K562 (cell line): ENCODE measurements around the gene WHAMM. TPM values are rescaled to one million over a fixed set of nuclear protein-coding genes. Genes with fewer than 3 reads are reported as not detected.

Source experiments
- CHD2 ChIP-seq: IDR thresholded peaks from 2 replicates; pipeline ENCODE4 v1.6.1; 2011; ENCODE audit warnings: low read depth, low read length
- CTBP1 ChIP-seq: fragments of 450-650 bp; IDR thresholded peaks from 2 replicates; pipeline ENCODE4 v1.6.1; 2016; ENCODE audit warnings: borderline replicate concordance
- DIDO1 ChIP-seq: fragments of 450-650 bp; IDR thresholded peaks from 2 replicates; pipeline ENCODE4 v1.6.1; 2016; ENCODE audit warnings: low read depth, missing biosample characterization, missing genetic modification characterization
- EP400 ChIP-seq: fragments of 450-650 bp; IDR thresholded peaks from 2 replicates; pipeline ENCODE4 v1.6.1; 2017; ENCODE audit warnings: antibody characterized with exemption, mild to moderate bottlenecking, moderate library complexity
- ETS1 ChIP-seq: conservative IDR thresholded peaks from 2 replicates; pipeline ENCODE4 v1.6.1; 2011; ENCODE audit warnings: low read depth, mild to moderate bottlenecking, low read length; ENCODE audit not compliant: control insufficient read depth
- FOXJ3 ChIP-seq: sonication (generic); formaldehyde crosslinking; IDR thresholded peaks from 2 replicates; pipeline ENCODE4 v1.4.0; 2020; ENCODE audit warnings: mild to moderate bottlenecking, missing genetic modification reagents
- FOXP4 ChIP-seq: sonication (generic); formaldehyde crosslinking; IDR thresholded peaks from 2 replicates; pipeline ENCODE4 v1.8.0; 2022; ENCODE audit warnings: mild to moderate bottlenecking, missing genetic modification reagents, borderline replicate concordance
- HNRNPLL ChIP-seq: fragments of 200-400 bp; formaldehyde crosslinking; IDR thresholded peaks from 2 replicates; pipeline ENCODE4 v1.6.1; 2017; ENCODE audit warnings: low read length, low read depth, mild to moderate bottlenecking; ENCODE audit not compliant: poor library complexity, severe bottlenecking
- NR2C2 ChIP-seq, 2 experiments: fragments of 200-800 bp in 1 of 2; sonication (Bioruptor generic) in 1 of 2; sonication (generic) in 1 of 2; formaldehyde crosslinking in 1 of 2; IDR thresholded peaks; 2 replicates each; pipeline versions ENCODE4 v1.6.1 to v1.8.0; 2016 to 2022; ENCODE audit warnings: mild to moderate bottlenecking in 1 of 2, missing compliant biosample characterization in 1 of 2, missing genetic modification characterization in 1 of 2, missing genetic modification reagents in 1 of 2
- OTX1 ChIP-seq: fragments of 450-650 bp; formaldehyde crosslinking; IDR thresholded peaks from 2 replicates; pipeline ENCODE4 v1.4.0; 2022; ENCODE audit warnings: mild to moderate bottlenecking
- SIN3A ChIP-seq, 2 experiments: fragments of 150-350 bp in 1 of 2; IDR thresholded peaks; 2 replicates each; pipeline ENCODE4 v1.6.1; 2011 to 2016; ENCODE audit warnings: borderline replicate concordance in 2 of 2, low read depth in 2 of 2, low read length in 2 of 2, mild to moderate bottlenecking in 2 of 2, moderate library complexity in 2 of 2; ENCODE audit not compliant: control insufficient read depth in 1 of 2
- TCF7 ChIP-seq: sonication (generic); IDR thresholded peaks from 2 replicates; pipeline ENCODE4 v1.6.1; 2016; ENCODE audit warnings: antibody characterized with exemption, borderline replicate concordance
- ZBTB11 ChIP-seq, 3 experiments: fragments of 200-800 bp in 1 of 3; fragments of 250-450 bp in 1 of 3; fragments of 450-650 bp in 1 of 3; sonication (Bioruptor Pico) in 1 of 3; sonication (Bioruptor generic) in 1 of 3; formaldehyde crosslinking in 1 of 3; IDR thresholded peaks; 2 replicates each; pipeline versions ENCODE4 v1.6.1 to v1.8.0; 2016 to 2022; ENCODE audit warnings: mild to moderate bottlenecking in 2 of 3, missing genetic modification characterization in 2 of 3, missing compliant biosample characterization in 1 of 3, moderate library complexity in 1 of 3
- ZBTB7A ChIP-seq: IDR thresholded peaks from 2 replicates; pipeline ENCODE4 v1.6.1; 2011; ENCODE audit warnings: low read depth, mild to moderate bottlenecking, low read length, moderate library complexity, borderline replicate concordance; ENCODE audit not compliant: control insufficient read depth
- ZFX ChIP-seq: sonication (generic); formaldehyde crosslinking; IDR thresholded peaks from 2 replicates; pipeline ENCODE4 v1.8.0; 2022; ENCODE audit warnings: mild to moderate bottlenecking, missing genetic modification reagents, moderate library complexity
- polyA plus RNA-seq, 8 experiments: library from polyadenylated mRNA; depleted of rRNA in 4 of 8; stranded (reverse) in 5 of 8; unstranded in 3 of 8; fragments of >200 nt; fragmentation: Nextera tagmentation in 2 of 8; fragmentation: Illumina TruSeq in 1 of 8; extraction: Ambion mirVana in 2 of 8; extraction: Trizol in 1 of 8; gene quantifications; 2 replicates each; pipeline versions ENCODE4 v1.2.1 to v1.2.3, GENCODE V29; 2011 to 2014; ENCODE audit warnings: inconsistent platforms in 1 of 8, missing spikeins in 1 of 8
- total RNA-seq, 7 experiments: library from RNA; depleted of rRNA in 6 of 7; stranded (reverse); fragments of >200 nt in 6 of 7; fragmentation: Illumina TruSeq in 2 of 7; extraction: Trizol in 2 of 7; gene quantifications; 2 replicates each; pipeline versions ENCODE4 v1.2.1 to v1.2.3, GENCODE V29; 2011 to 2021; ENCODE audit warnings: low replicate concordance in 1 of 7
- TF ChIP-seq, protein P1 (sequence below), 2 experiments: IDR thresholded peaks; 2 replicates each; pipeline ENCODE4 v1.6.1; 2011; ENCODE audit warnings: borderline replicate concordance in 1 of 2, control low read depth in 1 of 2, low read depth in 1 of 2, low read length in 1 of 2, mild to moderate bottlenecking in 1 of 2, mixed read lengths in 1 of 2, moderate library complexity in 1 of 2; ENCODE audit not compliant: insufficient read depth in 1 of 2, insufficient read length in 1 of 2, poor library complexity in 1 of 2, severe bottlenecking in 1 of 2; ENCODE audit errors: extremely low read depth in 1 of 2

The WHAMM gene
- total and polyA plus RNA-seq, 9 of the 15 experiments (the other 6 are each of a cell fraction or from before 2014, with no cell fraction given): 2.0 to 4.8 (median 3.6) TPM

DNA sequence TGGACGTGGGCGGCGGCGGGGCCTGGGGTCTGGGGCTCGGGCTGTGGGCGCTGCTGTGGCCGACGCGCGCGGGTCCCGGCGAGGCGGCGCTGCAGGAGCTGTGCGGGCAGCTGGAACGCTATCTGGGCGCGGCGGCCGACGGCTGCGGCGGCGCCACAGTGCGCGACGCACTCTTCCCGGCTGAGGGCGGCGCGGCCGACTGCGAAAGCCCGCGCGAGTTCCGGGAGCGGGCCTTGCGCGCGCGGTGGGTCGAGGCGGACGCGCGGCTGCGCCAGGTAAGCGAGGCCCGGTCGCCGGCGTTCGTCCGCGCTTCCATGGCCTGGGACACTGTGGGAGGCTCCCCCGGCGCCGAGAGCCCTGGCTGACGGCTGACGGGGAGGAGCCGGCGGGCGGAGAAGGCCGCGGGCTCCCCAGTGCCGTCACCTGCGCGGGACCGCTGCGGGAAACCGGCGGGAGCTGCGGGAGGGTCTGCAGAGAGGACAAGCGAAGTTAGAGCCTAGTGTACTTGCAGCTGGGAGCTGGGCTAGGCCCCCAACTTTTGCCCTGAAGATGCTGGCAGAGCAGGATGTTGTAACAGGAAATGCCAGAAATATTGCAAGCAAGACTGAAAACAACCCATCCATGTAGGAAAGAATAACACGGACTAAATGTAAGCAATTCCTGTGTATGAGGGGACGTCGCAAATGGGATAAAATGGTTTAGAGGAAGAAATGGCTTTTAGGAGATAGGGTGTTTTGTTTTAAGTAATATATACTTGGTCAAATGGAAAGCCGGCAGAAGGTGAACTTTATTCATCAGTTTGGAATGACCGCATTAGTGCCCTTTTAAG lies 847 bp downstream of the WHAMM start (continued):
- TF ChIP-seq ZBTB11 (CRISPR knock-in tag; IDR thresholded peaks at IDR 0.05) (no peak), HNRNPLL (peak; percentile 52), FOXP4 (0 out of 2 replicates have a peak, but pooled peaks have one; percentile 11), ZFX (CRISPR knock-in tag) (peak; percentile 58), ZBTB7A (peak; percentile 68; the same call in 1 of the 2 replicates), DIDO1 (tag) (no peak), ETS1 (peak; percentile 58), SIN3A (IDR thresholded peaks at IDR 0.05; ENCODE audit: borderline replicate concordance in 2 of 2, control insufficient read depth in 1 of 2, low read depth in 2 of 2, low read length in 2 of 2) (peak in 1 of 2 experiments; percentile 8; a peak in 1 of 4 replicates), NR2C2 (CRISPR knock-in tag; IDR thresholded peaks at IDR 0.05) (0 out of 2 replicates have a peak, but pooled peaks have one; percentile 40), NR2C2 (tag; IDR thresholded peaks at IDR 0.05) (no peak), CTBP1 (peak; percentile 80), EP400 (no peak), OTX1 (CRISPR knock-in tag) (no peak), TCF7 (no peak), FOXJ3 (no peak), CHD2 (peak; percentile 60; the same call in 1 of the 2 replicates)
- TF ChIP-seq, protein P1, sequence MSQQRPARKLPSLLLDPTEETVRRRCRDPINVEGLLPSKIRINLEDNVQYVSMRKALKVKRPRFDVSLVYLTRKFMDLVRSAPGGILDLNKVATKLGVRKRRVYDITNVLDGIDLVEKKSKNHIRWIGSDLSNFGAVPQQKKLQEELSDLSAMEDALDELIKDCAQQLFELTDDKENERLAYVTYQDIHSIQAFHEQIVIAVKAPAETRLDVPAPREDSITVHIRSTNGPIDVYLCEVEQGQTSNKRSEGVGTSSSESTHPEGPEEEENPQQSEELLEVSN (IDR thresholded peaks at IDR 0.05; ENCODE audit: borderline replicate concordance in 1 of 2, extremely low read depth in 1 of 2, insufficient read depth in 1 of 2, insufficient read length in 1 of 2, low read depth in 1 of 2, low read length in 1 of 2, poor library complexity in 1 of 2, severe bottlenecking in 1 of 2): peak in 1 of 2 experiments; percentile 36
